ENCODE measurements around the gene SUPT5H.

DNA sequence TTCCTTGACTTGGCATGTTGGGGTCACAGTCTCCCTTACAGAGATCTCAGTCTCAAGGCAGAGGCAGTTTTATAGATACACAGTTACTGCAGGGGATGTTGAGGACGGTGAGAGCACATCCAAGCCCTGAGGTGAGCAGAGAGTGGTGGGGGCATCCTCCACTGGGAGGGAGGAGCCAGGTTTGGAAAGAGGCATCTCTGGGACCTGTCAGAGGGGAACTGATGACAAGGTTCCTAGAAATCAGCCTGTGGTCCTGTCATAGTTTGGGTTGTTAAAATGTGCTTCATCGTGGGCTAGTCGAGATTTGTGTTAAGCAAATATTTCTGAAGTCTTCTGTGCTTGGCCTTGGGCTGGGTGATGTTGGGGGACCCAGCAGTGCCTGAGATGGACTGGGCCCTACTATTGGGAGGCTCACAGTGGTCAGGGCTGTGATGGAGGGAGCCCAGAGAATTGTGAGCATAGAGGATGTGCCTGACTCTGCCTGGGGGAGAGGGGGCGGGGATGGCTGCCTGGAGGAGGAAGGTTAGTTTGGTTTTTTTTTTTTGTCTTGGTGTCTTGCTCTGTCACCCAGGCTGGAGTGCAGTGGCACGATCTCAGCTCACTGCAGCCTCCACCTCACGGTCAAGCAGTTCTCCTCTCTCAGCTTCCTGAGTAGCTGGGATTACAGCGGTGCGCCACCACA is 3.9 kb downstream of the SUPT5H start:
- TF ChIP-seq, protein P1, sequence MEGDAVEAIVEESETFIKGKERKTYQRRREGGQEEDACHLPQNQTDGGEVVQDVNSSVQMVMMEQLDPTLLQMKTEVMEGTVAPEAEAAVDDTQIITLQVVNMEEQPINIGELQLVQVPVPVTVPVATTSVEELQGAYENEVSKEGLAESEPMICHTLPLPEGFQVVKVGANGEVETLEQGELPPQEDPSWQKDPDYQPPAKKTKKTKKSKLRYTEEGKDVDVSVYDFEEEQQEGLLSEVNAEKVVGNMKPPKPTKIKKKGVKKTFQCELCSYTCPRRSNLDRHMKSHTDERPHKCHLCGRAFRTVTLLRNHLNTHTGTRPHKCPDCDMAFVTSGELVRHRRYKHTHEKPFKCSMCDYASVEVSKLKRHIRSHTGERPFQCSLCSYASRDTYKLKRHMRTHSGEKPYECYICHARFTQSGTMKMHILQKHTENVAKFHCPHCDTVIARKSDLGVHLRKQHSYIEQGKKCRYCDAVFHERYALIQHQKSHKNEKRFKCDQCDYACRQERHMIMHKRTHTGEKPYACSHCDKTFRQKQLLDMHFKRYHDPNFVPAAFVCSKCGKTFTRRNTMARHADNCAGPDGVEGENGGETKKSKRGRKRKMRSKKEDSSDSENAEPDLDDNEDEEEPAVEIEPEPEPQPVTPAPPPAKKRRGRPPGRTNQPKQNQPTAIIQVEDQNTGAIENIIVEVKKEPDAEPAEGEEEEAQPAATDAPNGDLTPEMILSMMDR (IDR thresholded peaks at IDR 0.05; ENCODE audit: insufficient read depth, low read length, poor library complexity, severe bottlenecking), result no peak
- TF ChIP-seq EZH2phosphoT487 (conservative IDR thresholded peaks at IDR 0.05; ENCODE audit: low read length), result no peak
